Anterior cingulate cortex (tissue), 58 donors: ENCODE results near the gene CYP2D6.
"Not testable (repeated sequence)": the region's sequence is repeated elsewhere in the genome, so short reads cannot be mapped to it uniquely, and the experiment has no call there.

Experiments used
- DNase-seq, 58 donors: peaks; one replicate each; lab custom pipeline; 2025; lab: John Stamatoyannopoulos, UW

Gene CYP2D6

GRCh38 chr22:42138122-42138770 is 7.6 kb upstream of the CYP2D6 start:
- no peak for DNase-seq

- DNase-seq, result not testable (repeated sequence)
Observed at GRCh38 chr22:42135688-42136087, 5.1 kb upstream of the CYP2D6 start.

- DNase-seq, result no peak
Observed at GRCh38 chr22:42134100-42135020, 3.8 kb upstream of the CYP2D6 start.

DNA sequence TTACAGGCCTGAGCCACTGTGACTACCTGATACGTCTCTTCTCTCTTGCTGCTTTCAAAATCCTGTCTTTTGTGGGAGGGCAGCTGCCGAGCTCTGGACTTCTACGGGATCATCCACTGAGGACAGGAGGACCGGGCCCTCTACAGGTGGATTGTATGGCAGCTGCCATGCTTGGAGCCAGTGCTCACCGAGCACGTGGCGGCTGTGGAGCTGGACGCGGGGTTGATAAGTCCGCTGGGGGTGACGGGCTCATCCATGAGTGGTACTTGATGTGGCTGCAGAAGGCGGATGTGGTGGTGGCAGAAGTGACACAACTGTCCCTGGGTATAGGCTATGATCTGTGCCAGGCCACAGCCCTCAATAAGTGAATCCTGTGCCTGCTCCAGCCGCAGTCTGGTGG is 1.8 kb upstream of the CYP2D6 start:
- DNase-seq, result no peak

DNA sequence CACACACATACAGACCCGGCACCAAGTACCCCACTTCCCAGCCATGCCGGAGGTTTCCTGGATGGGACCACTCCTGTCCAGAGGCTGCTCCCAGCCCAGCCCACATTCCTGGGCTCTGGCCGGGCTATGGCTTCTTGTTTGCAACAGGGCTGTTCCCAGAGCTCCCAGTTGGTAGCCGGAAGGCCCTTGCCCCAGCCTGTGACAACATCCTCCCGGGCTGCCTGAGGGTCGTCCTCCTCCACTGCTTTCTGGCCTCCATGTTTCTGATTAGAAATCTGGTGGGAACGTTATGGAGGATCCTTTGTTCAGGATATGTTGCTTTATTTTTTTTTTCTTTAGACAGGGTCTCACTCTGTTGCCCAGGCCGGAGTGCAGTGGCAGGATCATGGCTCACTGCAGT is 952 bp upstream of the CYP2D6 start:
- DNase-seq, result no peak

GRCh38 chr22:42130182-42130581 is 428 bp downstream of the CYP2D6 start:
- not testable (repeated sequence) for DNase-seq

GRCh38 chr22:42128776-42129694 is 1.6 kb downstream of the CYP2D6 start:
- peak in 2 of 58 donors; percentile 34 to 62 for DNase-seq

- not testable (repeated sequence) for DNase-seq
Observed at GRCh38 chr22:42128007-42128406, 2.6 kb downstream of the CYP2D6 start.

DNA sequence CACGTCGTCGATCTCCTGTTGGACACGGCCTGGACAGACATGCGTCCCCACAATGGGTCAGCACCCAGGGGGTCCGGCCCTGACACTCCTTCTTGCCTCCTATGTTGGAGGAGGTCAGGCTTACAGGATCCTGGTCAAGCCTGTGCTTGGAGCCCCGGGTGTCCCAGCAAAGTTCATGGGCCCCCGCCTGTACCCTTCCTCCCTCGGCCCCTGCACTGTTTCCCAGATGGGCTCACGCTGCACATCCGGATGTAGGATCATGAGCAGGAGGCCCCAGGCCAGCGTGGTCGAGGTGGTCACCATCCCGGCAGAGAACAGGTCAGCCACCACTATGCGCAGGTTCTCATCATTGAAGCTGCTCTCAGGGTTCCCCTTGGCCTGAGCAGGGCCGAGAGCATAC is 3.0 kb downstream of the CYP2D6 start:
- no peak for DNase-seq

DNA sequence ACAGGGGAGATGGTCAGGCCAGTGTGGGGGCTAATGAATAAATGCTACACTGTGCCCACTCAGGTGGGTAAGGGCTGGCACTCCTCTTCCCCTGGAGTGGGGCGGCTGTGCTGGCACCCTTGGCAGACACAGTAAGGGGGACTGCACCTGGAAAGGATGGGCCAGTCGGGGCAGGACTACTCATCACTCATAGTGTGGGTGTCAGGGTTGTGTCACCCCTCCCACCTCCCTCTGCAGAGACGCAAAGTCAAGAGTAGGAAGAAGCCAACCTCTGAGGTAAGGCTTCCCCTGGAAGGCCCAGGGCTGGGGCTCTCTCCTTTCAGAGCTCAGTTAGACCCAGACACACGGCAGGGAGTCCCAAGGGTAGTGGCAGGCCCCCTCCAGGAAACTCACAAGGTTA is 7.1 kb downstream of the CYP2D6 start:
- not testable (repeated sequence) for DNase-seq

DNA sequence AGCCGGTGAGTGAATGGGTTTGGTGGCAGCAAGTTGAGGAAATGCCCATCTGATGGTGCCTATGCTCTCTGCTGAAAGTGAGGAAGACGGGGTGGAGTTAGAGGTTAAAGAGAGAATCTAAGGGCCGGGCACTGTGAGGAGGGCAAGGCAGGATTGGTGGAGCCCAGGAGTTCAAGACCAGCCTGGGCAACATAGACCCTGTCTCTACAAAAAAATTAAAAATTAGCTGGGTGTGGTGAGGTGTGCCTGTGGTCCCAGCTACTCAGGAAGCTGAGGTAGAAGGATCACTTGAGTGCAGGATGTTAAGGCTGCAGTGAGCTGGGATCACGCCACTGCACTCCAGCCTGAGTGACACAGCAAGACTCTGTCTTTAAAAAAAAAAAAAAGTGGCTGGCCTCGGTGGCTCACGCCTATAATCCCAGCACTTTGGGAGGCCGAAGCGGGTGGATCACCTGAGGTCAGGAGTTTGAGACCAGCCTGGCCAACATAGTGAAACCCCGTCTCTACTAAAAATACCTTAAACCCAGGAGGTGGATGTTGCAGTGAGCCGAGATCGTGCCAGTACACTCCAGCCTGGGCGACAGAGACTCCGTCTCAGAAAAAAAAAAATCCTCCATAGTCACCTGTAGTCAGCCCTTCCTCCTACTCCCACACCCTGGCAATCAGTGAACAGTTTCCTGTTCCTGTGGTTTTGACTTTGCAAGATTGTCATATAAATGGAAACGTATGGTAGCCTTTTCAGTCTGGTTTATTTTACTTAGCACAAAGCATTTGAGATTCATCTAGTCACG is 10.2 kb downstream of the CYP2D6 start:
- DNase-seq, result not testable (repeated sequence)

GRCh38 chr22:42116848-42117424 is 13.7 kb downstream of the CYP2D6 start:
- peak in 1 of 58 donors; percentile 9 for DNase-seq

DNA sequence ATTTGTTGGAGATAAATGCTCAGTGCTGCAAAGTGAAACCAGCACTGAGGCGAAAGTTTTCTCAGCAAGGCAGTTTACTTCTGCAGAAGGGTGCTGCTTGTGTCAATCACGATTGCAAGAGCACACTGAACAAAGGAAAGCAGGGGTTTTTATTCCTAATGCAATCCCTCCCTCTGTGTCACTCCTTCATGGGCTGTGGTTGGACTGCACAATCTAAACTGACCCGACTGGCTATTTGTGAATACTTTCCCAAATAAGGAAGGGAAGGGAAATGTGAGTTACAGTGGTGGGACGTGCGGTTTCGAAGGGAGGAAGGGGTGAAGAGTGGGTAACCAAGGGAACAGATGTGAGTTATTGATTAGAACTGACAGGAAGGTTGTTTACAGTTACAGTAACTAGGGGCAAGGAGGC is 15.2 kb downstream of the CYP2D6 start:
- not testable (repeated sequence) for DNase-seq

- DNase-seq, result no peak
Observed at GRCh38 chr22:42114721-42115120, 15.9 kb downstream of the CYP2D6 start.

- DNase-seq, result not testable (repeated sequence)
Observed at GRCh38 chr22:42112793-42113192, 17.8 kb downstream of the CYP2D6 start.

- no peak for DNase-seq
Observed at GRCh38 chr22:42111798-42112197, 18.8 kb downstream of the CYP2D6 start.

DNA sequence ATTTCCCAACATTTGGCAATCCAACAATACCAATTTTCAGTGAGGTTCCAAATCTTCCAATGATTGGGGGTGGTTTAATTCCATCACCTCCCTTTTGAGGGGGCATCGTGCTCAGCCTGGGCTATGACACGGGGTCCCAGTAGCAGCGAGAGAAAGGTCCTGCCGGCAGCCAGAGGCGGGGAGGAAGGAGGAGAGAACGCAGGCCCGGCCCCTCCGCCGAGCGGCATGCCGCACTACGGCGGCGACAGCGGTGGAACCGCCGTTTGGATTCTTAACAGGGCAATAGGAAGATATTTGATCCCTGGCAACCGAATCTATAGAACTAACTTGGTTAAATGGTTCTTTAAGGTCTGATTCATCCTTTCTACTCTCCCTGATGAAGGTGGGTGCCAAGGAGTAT is 21.8 kb downstream of the CYP2D6 start:
- no peak for DNase-seq

GRCh38 chr22:42104332-42104860 is 26.2 kb downstream of the CYP2D6 start:
- not testable (repeated sequence) for DNase-seq

GRCh38 chr22:42101199-42101598 is 29.4 kb downstream of the CYP2D6 start:
- DNase-seq, result no peak
